Measurements from ENCODE around the gene SLC25A44.

Gene SLC25A44, protein sequence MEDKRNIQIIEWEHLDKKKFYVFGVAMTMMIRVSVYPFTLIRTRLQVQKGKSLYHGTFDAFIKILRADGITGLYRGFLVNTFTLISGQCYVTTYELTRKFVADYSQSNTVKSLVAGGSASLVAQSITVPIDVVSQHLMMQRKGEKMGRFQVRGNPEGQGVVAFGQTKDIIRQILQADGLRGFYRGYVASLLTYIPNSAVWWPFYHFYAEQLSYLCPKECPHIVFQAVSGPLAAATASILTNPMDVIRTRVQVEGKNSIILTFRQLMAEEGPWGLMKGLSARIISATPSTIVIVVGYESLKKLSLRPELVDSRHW

DNA sequence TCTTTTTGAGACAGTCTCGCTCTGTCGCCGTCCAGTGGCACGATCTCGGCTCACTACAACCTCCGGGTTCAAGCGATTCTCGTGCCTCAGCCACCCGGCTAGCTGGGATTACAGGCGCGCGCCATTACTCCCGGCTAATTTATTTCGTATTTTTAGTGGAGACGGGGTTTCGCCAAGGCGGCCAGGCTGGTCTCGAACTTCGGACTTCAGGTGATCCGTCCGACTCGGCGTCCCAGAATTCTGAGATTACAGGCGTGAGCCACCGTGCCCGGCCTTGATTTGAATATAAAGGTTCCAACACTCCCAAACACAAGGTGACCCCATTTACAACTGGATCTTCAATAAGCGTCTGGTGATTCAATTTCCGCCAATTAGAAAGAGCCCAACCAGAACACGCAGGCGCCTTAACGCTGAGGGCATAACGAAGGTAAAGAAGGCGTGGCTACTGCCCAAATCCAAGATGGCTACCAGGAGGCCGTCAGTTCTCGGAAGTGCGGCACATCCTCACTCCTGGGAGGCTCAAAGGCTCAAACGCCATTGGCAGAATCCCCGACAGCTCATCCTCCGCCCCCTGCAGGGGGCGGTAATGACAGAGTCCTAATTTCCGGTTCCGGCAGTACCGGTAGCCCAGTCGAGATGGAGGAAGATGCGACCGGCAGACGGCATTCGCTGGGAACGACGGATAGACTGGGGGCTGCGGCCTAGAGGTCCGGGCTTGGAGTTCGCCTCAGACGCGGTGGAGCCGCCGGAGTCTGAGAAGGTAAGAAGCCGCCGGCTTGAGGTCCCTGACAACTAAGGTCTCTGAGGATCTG, at the start of gene SLC25A44:
TSS of gene SLC25A44 (plus strand) at position 617 of the 812 bp plus-strand sequence. CDS start 5,744 bp downstream, outside the sequence.
- peak; percentile 87 to 95 (median 92) for DNase-seq

DNA sequence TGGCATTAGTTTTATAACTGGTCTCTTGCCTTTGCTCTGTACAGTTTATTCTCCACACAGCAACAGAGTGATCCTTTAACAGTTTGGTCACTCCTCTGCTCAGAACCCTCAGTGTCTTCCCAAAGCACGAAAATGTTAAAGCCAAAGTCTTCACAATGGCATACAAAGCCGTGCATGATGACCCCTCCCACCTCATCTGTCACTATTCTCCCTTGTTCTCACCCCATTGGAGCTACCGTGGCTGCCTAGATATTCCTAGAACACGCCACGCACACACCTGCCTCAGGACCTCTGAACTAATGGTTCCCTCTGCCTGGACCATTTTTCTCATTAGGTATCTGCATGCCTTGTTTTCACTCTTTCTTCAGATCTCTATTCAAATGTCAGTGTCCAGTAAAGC, 49.2 kb upstream of the SLC25A44 start:
- DNase-seq, result no peak

DNA sequence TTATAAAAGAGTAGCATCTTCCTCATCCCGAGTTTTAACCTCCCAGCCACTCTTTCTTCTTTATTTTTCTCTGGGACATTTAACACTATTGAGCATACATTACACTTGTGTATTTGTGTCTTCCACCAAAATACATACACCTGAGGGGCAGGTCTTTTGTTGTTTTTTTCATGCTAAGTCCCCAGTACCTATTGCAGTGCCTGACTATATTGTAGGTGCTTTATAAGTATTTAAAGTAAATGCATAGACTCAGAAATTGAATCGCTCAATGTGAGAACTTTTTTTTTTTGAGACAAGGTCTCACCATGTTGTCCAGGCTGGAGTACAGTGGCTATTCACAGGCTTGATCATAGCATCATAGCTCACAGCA, 48.3 kb upstream of the SLC25A44 start:
- DNase-seq, result no peak

DNA sequence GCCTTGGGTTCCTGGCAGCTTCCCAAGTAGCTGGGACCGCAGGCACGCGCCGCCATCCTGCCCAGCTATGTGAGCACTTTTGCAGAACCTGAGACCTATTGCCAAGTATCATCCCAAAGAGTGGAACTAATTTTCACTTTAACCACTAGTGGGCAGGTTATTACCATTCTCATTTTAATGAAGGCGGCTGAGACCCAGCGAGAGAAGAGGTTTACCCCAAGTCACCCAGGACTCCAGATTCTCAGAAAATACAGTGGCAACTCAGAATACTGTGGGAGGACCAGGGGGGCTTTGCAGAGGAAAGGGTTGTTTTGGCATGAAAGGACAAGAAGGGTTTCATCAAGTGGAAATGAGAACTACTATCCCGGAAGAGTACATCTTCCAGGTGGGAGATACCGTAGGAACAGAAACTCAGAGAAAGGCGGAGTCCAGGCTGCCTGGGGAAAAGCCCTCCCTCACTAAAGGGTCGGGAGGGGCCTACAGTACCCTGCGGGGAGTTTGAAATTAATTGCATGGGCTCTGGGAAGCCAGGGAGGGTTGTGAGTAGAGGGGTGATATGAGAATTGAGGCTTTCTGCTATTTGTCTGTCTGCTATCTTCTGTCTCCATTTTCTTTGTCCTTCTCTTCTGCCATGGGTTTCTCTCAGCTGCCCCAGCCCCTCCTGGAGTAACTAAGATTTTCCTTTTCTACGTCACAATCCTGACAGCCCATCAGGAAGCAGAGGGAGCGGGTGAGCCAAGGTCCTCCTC, 47.7 kb upstream of the SLC25A44 start:
- no peak for DNase-seq

DNA sequence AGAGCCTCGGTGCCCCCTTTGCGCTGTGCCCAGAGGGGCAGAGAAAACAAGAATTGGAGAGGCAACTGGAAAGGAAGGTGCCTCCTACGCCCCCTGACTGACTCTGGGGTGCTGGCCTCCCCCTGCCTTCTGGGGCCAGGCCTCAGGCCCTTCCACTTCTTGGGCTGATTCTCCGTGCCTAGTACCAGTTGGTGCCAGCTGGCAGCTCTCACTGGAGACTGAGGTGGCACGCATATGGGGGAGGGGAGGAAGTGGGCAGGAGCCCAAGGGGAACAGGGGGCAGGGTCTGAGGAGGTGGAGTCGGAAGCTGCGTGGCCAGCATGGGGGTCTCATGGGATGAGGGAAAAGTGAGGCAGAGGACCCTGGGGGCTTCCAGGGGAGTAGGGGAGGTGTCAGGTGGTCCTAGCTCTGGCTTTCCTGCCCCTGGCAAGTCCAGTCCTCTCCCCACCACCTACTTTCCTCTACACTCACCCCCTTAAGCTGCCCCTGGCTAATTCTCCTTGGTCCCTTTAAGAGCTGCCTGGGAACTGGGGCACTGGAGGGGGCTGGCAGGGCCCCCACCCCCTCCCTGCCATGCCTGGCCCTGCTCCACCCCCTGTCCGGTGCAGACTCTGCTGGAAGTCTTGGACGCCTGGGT, 47.0 kb upstream of the SLC25A44 start:
- DNase-seq, result no peak

DNA sequence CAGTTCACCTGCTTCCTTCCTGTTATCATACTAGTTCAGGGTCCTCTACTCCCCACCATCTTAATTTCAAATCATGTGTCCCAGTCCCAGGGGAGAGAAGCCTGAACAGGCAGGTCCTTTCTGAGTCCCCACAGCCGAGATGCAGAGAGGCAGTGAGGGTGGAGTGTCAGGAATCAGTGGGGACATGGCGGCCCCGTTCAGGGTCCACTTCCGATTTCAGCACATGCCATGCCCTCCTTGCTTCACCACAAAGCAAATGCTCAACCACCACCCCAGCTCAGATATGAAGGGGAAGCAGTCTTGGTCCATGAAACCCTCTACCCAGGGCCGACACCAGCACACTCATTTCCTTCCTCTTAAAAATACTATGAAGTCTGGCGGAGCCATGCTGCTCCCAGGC, 45.7 kb upstream of the SLC25A44 start:
- no peak for DNase-seq

DNA sequence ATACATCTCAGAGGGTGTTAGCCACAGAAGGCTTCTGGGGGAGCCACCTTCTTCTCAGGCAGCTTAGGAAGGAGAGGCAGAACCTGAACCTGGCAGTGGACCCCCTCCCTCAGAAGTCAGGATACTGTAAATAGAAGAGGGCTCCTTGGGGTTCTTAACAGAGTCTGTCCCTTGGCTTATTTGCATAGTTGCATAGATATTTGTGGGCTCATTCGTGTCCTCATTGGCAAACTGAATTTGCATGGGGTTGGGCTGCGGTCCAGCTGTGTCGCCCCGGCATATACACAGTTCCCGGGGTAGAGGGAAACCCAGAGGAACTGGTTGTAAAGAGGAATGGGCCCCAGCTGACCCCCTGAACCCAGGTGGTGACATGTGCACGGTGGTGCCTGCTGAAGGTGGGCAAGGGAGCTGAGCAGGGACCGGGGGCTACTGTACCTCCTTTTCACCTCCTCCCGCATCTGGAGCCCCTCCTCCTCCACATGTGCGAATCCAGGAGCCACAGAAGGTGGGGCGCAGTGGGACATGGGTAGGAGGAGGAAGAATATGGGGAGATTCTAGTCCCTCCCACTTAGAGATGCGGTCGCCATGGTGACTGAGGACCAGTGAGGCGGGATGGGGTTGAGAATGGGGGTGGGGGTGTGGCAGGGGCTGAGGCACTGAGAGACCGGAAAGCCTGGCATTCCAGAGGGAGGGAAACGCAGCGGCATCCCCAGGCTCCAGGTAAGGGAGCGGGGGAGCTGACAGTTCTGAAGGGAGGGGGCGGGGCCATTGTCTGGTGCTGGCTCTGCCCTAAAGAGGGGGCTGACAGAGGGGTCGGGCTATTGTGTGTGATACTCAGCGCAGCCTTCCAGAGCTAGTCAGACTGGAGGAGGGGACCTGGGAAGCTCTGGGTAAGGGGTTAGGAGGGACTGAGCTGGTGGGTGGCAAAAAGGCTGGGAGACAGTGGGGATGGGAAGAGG, 44.3 kb upstream of the SLC25A44 start:
- DNase-seq, result no peak

DNA sequence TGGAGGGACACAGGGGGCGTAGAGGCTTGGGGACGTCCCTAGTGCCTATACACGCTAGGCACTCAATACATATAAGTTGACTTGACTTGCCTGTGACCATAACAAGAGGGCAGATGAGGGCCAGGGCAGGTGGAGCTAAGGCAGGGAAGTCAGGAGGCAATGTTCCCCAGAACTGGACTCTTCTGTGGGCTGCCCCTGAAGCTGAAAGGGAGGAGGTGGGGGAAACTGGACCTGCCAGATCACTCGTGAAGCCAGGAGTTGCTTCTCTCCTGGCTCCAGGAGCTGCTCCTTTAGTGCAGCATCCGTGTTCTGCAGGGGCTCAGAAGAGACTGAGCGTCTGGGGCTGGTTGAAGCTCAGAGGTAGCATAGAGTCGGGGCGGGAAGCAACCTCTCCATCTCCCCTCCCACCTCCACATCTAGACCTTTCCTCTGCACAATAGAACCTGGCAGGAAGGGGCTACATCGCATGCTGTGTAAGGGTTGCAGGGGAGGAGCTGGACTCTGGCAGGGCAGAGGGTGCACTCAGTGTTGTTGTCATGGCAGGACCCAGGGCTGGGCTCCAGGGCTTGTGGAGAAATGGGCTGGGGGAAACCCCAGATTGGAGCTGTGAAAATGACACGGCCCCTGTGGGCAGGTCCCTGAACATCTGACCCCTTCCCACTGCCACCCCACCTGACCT, 43.4 kb upstream of the SLC25A44 start:
- DNase-seq, result no peak

DNA sequence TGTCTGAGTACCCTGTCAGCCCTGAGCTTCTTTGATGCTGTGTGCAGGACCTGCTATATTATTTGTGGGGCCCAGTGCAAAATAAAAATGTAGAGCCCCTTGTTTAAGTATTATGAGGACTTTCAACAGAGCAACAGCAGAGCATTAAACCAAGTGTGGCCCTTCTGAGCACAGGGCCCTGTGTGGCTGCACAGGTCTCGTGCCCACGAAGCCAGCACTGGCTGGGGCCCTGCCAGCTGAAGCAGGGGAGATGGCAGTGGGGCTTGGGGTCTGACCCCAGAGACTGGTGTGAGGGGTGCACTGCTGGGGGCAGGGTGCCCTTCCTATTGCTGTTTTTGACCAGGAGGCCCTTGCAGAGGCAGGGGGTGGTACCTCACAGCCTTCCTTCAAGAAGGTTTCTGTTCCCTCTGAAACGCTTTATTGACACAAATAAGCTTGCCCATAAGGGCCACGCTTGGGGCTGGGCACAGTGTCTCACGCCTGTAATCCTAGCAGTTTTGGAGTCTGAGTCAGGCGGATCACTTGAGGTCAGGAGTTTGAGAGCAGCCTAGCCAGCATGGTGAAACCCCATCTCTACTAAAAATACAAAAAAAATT, 42.7 kb upstream of the SLC25A44 start:
- DNase-seq, result no peak

DNA sequence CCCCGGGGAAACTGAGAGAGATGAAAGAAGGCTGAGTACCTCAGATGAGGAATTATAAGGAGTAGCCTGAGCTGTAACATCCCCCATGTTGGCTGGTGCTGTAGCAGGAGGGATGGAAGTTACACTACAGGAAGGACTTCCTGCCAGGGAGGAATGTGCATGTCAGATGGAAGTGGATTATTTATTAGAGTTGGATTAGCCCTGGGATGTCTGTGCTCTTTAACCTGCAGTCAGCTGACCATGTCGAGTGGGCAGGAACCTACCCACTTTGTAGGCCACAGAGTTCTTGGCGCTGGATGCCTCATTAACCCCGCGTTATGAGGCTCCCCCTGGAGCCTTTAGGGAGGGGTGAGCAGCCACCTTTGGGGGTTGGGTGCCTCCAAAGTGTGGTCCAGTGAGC, 41.3 kb upstream of the SLC25A44 start:
- DNase-seq, result no peak

DNA sequence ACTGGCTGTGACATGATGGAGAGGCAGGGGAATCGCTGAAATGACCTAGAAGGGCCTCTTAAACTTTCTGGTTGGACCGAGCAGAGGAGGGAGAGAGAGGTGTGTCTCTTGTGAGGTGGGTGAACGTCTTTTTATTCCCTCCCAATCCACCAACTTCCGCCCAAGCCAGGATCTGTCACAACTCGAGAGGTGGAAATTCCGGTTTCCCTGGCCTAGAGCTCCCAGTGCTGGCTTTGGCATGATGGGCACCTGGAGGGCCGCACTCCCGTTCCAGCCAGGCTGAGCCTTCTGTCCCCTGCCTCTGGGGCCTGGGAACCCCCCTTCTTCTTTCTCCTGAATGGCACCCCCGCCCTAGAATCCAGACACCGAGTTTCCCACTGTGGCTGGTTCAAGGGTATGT, 40.5 kb upstream of the SLC25A44 start, which contains the start of gene SEMA4A:
TSS of gene SEMA4A (plus strand) at position 224 of the 400 bp plus-strand sequence. CDS start 994 bp downstream, outside the sequence.
- no peak for DNase-seq

DNA sequence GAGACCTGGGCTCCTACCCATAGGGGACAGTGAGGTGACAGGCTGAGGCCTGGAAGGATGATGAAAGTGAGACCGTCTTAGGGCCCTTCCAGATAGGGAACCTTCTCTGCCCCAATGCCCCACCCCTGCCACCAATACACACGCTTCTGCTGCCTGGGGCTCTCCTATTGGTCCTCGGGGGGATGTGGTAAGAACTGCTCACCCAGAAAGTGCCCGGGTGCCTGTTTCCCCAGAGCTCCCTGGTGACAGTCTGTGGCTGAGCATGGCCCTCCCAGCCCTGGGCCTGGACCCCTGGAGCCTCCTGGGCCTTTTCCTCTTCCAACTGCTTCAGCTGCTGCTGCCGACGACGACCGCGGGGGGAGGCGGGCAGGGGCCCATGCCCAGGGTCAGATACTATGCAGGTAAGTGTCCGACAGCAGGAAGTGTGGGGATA, 39.6 kb upstream of the SLC25A44 start:
- DNase-seq, result no peak

DNA sequence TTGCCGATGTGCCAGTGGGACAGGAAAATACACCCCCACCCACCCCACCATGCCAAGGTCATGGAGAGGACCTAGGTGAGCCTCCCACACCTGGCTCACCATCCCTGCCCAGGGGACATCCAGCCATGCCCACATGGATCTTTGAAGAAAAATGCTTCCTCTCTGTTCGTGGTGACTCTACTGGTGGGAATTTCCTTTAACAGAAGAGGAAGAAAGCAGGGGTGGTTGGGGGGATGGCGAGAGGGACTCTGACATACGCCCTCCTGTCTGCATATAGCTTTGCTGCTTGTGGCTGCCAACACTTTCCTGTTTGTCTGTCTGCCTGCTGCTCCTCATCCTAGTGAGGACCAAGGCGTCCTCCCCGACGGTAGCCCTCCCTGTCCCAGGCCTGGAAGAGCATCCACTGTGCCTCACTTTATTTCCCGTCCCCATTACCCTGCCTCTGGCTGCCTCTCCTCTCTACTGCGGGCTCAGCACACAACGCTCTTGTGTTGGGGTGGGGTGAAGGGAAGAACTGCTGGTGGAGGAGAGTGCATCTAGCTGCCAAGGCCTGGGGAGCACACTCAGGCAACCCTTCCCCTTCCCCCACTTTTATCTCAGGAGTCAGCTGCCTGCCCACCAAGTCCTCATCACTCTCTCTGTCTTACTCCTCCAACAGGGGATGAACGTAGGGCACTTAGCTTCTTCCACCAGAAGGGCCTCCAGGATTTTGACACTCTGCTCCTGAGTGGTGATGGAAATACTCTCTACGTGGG, 38.0 kb upstream of the SLC25A44 start:
- no peak for DNase-seq

DNA sequence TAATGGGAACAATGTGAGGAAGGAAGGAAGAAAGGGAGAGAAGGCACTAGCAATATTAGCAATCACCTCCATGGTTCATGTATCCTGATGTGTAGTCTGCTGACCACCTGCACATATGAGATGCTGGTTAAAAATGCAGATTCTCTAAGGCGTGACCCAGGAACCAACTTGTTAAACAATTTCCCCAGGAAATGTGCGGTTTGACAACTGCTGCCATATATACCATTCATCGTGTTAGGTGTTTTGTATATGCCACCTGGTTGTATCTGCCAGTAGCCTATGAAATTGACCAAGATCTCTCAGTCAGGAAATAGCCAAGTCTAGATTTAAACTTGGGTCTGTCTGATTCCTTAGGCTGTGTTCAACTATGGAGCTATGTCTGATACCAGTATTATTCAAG, 36.4 kb upstream of the SLC25A44 start:
- no peak for DNase-seq

DNA sequence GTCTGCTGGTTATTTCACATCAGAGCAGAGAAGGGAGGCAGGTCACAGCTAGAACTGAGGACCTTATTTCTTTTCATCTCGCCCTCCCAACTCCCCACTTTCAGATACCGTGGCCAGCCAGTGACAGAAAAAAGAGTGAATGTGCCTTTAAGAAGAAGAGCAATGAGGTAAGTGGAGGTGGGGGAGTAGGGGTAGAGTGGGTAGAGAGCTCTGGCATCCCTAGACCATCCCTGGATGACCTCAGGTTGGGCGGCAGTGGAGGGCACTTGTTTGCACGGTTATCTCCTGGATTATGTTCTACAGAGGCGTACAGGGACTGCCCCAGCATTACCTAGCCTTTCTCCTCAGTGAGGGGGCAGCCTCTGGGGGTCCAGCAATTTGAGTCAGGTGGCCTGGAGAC, 35.9 kb upstream of the SLC25A44 start:
- DNase-seq, result no peak

DNA sequence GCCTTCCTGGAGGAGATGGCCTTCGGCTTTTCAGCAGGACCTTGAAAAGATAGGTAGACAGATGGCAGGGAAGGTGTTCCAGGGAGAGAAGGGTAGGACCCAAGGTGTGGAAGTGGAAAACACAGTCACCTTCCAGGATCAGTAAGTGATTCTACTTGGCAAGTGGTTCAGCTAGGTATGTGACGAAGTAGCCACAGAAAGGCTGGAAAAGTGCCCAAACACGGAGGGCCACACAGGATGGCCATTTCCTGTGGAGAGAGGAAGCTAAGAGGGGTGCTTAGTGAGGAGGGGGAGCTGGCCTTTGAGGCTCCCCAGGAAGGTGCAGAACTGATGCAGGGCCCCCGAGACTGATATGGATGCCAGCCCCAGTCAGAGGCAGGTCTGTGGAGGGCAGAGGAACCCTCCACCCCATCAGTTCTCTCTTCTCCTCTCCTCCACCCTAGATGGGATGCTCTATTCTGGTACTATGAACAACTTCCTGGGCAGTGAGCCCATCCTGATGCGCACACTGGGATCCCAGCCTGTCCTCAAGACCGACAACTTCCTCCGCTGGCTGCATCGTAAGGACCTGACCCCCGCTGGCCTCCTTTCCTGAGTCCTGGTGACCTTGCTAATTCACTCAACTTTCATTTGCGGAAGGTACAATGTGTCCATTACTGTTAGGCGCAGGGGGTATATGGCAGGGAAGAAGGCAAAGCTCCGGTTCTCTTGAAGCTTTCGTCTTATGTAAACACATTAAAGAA, 33.7 kb upstream of the SLC25A44 start:
- DNase-seq, result no peak

DNA sequence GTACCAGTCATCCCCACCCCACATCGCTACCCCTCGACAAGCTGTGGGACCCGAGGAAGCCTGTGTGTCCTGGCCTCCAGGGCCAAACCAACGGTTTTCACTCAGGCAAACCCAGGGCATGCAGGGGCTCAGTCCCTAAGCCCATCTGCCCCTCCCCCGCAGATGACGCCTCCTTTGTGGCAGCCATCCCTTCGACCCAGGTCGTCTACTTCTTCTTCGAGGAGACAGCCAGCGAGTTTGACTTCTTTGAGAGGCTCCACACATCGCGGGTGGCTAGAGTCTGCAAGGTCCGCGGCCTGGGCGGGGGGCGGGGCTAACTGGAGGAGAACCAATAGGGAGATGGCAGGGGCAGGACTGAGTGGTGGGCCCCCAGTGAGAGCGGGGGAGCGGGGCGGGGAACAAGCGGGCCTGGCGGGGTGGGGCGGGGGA, 33.1 kb upstream of the SLC25A44 start:
- DNase-seq, result peak in 2 of 4 experiments; percentile 27 to 49

DNA sequence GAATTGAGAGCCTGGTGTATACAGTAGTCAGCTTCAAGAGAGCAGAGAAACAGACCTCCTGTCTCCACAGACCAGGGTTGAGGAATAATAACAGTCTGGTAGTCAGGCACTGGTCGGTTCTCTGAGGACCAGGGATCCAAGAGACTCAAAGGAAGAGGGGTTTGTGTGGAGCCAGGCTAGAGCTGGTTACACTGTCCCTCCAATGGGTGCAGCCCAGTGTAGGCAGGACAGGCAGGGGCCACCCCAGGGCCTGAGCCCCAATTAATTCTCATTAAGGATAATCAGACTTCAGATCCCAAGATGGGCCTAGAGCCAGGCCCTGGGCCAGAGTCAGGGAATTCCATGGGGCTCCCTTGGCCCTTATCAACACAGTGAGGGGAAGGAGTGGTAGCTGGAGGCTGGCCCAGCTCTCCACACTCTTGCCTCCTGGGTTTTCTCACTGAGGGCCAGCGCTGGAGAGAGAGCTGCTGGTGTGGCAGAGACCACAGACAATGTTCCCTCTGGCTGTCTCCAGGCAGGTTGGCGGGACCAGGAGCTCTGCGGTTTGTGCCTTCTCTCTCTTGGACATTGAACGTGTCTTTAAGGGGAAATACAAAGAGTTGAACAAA, 31.4 kb upstream of the SLC25A44 start:
- DNase-seq, result no peak

DNA sequence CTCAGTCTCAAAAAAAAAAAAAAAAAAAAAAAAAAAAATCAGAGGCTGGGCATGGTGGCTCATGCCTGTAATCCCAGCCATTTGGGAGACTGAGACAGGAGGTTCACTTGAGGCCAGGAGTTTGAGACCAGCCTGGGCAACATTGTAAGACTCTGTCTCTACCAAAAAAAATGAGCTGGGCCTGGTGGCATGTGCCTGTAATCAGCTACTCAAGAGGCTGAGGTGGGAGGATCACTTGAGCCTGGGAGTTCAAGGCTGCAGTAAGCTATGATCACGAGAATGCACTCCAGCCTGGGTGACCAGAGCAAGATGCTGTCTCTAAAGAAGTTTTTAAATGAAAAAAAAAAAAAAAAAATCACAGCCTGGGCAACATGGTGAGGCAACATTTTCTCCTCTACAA, 30.2 kb upstream of the SLC25A44 start:
- DNase-seq, result no peak
